Ascending aorta (tissue), 2 donors: ENCODE results near the gene KTN1. TPM values are rescaled to one million over a fixed set of nuclear protein-coding genes. Genes with fewer than 3 reads are reported as not detected.

Experiments used
- DNase-seq, 2 donors: peaks; one replicate each; pipeline ENCODE4 v3.0.0-alpha.2; 2019; ENCODE audit warnings: low spot score in 2 of 2
- H3K27ac ChIP-seq, 2 donors: fragments of 200-600 bp; sonication (generic); one replicate each; pipeline ENCODE4 v1.5.1; 2016 to 2017; ENCODE audit warnings: mild to moderate bottlenecking in 1 of 2
- H3K27me3 ChIP-seq: fragments of 200-600 bp; sonication (generic); one replicate; pipeline ENCODE4 v1.5.1; 2017
- H3K36me3 ChIP-seq, 2 donors: fragments of 200-600 bp; sonication (generic); one replicate each; pipeline ENCODE4 v1.5.1; 2016
- H3K4me1 ChIP-seq, 2 donors: fragments of 200-600 bp; sonication (generic); one replicate each; pipeline ENCODE4 v1.5.1; 2016 to 2017; ENCODE audit warnings: mild to moderate bottlenecking in 1 of 2
- H3K4me3 ChIP-seq, 2 donors: fragments of 200-600 bp; sonication (generic); one replicate each; pipeline ENCODE4 v1.5.1; 2016 to 2017; ENCODE audit warnings: mild to moderate bottlenecking in 1 of 2
- H3K9me3 ChIP-seq, 2 donors: fragments of 200-600 bp; sonication (generic); one replicate each; pipeline ENCODE4 v1.5.1; 2016
- intact Hi-C: fragments of 100-400 bp; cut with DNase I; formaldehyde crosslinking; loops from one replicate; pipeline ENCODE4 v1.15.1; 2023
- total RNA-seq: library from RNA; depleted of rRNA; stranded (reverse); fragments of >200 nt; gene quantifications from one replicate; pipeline ENCODE4 v1.1.0, GENCODE V29; 2016
- TF ChIP-seq, protein P1 (sequence below), 3 experiments: fragments of 200-600 bp in 2 of 3; fragments of 450-650 bp in 1 of 3; sonication (generic) in 2 of 3; IDR thresholded peaks; one replicate each; pipeline ENCODE4 v1.5.1; 2016 to 2019; ENCODE audit warnings: antibody characterized with exemption in 3 of 3, mild to moderate bottlenecking in 1 of 3, moderate library complexity in 1 of 3

KTN1 gene
- total RNA-seq, 1 donor from 2014 or later = 36.3 TPM

DNA sequence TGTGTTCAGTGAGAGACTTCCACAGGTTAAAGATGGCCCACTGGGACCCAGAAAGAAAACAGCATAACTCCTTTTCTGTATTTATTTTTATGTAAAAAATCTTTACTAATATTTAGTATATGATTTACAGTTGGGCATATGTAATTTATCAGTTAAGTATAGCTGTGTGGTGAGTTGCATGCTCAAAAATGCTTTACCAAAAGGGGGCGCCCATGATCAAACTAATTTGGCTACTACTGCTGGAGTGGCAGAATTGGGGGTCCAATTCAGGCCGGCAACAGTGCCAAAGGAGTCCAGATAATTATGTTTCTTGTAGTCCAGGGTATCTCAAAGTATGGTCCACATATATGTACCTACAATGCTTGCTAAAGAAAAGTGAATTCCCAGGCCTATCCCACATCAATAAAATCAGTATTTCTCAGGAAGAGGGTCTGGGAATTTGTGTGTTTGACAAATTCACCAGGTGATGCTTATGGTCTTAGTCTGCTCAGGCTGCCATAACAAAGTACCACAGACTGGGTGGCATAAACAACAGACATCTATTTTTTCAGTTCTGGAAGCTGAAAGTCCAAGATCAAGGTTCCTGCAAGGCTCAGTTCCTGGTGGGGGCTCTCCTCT is 152.0 kb downstream of the KTN1 start:
- Histone ChIP-seq H3K4me3 (no peak overlapping the region), H3K9me3 (no peaks in the 10 kb centered on the region), H3K4me1 (no peaks in the 10 kb centered on the region), H3K36me3 (no peaks in the 10 kb centered on the region), H3K27me3 (no peaks in the 10 kb centered on the region), H3K27ac (no peak overlapping the region)
- no peak for DNase-seq
- TF ChIP-seq, protein P1, sequence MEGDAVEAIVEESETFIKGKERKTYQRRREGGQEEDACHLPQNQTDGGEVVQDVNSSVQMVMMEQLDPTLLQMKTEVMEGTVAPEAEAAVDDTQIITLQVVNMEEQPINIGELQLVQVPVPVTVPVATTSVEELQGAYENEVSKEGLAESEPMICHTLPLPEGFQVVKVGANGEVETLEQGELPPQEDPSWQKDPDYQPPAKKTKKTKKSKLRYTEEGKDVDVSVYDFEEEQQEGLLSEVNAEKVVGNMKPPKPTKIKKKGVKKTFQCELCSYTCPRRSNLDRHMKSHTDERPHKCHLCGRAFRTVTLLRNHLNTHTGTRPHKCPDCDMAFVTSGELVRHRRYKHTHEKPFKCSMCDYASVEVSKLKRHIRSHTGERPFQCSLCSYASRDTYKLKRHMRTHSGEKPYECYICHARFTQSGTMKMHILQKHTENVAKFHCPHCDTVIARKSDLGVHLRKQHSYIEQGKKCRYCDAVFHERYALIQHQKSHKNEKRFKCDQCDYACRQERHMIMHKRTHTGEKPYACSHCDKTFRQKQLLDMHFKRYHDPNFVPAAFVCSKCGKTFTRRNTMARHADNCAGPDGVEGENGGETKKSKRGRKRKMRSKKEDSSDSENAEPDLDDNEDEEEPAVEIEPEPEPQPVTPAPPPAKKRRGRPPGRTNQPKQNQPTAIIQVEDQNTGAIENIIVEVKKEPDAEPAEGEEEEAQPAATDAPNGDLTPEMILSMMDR (IDR thresholded peaks at IDR 0.05) = peak; percentile 31 to 47 (median 31)
- intact Hi-C loops = loop anchor here (10.0 kb wide), 1 partner anchor 113 kb away; no protein-coding TSS in a partner anchor

DNA sequence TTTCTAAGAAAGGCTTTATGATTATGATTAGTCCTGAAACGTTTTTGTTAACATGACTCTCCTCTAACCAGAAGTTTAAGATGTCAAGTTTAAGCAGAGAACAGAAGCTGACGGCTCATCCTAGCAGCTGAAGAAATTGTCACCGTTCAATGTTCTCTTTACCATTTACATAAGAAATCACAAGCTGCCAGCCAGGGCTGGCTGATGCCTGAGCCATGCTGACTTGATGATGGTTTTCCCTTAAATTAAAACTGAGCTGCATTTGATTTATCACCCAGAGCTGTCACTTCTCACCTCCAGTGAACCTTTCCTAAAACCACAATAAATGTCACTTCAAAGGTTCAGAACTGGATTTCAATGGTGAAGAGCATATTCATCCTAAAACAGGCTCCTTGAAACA is 153.6 kb downstream of the KTN1 start:
- Histone ChIP-seq H3K27ac (no peak overlapping the region), H3K4me1 (no peaks in the 10 kb centered on the region), H3K4me3 (no peak overlapping the region), H3K9me3 (no peaks in the 10 kb centered on the region), H3K27me3 (no peaks in the 10 kb centered on the region), H3K36me3 (no peaks in the 10 kb centered on the region)
- DNase-seq = no peak
- TF ChIP-seq, protein P1 (IDR thresholded peaks at IDR 0.05) = no peak
- intact Hi-C loops = loop anchor here (10.0 kb wide), 1 partner anchor 111 kb away; no protein-coding TSS in a partner anchor

Other genes starting within 250 kb of the KTN1 start
- 8.4 TPM for gene ATG14, start 168.4 kb upstream of the KTN1 start, total RNA-seq
- gene TBPL2, start 139.6 kb upstream of the KTN1 start, total RNA-seq = not detected